Measurements from ENCODE around the gene IPMK.

DNA sequence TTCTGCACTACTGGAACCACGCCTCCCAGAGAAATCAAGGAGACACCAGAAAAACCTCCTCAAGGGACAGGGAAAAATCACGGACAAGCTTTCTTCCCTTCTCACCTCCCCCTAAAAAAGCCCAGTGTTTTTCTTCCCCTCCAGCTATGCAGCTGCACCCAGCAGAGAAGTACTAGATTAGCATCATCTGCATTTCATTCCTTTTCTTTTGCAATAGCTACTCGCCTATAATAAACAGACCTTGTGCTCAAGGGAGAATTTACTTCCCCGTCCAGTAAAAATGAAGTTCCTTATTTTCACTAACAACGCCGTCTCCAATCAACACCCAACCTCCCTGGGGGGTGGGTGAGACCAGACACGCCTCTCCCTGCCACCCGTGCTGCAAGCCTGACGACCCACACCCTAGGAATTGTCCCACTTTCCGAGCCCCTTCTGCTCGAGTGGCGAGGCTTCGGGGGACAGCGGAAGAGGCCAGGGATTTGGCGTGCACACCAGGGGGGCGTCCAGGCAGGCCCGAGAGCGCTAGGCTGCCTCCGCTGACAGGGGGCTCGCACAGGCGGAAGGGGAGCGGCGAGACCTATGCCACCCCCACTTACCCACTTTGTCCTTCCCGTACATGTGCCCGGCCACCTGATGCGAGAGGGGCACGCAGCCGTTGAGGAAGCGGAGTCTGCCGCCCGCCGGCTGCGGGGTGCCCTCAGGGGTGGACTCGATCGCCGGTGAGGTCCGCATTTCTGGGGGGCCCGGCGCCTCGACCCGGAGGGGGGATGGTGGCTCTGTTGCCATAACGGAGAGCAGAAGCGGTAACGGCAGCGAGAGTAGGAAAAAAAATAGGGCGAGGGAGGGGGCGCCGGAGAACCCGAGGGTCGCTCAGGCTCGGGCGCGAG lies 625 bp downstream of the IPMK start:
- TF ChIP-seq, protein P1, sequence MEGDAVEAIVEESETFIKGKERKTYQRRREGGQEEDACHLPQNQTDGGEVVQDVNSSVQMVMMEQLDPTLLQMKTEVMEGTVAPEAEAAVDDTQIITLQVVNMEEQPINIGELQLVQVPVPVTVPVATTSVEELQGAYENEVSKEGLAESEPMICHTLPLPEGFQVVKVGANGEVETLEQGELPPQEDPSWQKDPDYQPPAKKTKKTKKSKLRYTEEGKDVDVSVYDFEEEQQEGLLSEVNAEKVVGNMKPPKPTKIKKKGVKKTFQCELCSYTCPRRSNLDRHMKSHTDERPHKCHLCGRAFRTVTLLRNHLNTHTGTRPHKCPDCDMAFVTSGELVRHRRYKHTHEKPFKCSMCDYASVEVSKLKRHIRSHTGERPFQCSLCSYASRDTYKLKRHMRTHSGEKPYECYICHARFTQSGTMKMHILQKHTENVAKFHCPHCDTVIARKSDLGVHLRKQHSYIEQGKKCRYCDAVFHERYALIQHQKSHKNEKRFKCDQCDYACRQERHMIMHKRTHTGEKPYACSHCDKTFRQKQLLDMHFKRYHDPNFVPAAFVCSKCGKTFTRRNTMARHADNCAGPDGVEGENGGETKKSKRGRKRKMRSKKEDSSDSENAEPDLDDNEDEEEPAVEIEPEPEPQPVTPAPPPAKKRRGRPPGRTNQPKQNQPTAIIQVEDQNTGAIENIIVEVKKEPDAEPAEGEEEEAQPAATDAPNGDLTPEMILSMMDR (IDR thresholded peaks at IDR 0.05) = no peak
- TF ChIP-seq EZH2 (IDR thresholded peaks at IDR 0.05) = no peak
